Pancreas (tissue), 10 donors: ENCODE measurements around the gene DSCAM. TPM values are rescaled to one million over a fixed set of nuclear protein-coding genes. Genes with fewer than 3 reads are reported as not detected.

ENCODE experiments used
- ATAC-seq, 4 donors: fragments of 200-7000 bp; cut with Tn5 transposase; one replicate each; pipeline versions ENCODE4 v1.8.0 to v1.9.1; 2020; ENCODE audit warnings: mild to moderate bottlenecking in 4 of 4, moderate library complexity in 4 of 4
- DNase-seq, 6 donors: peaks; one replicate each; pipeline ENCODE4 v3.0.0-alpha.2; 2020
- FAIRE-seq: peaks from 2 replicates; lab custom pipeline; 2012; peaks lifted over from hg19 to GRCh38; lab: Jason Lieb, UNC
- H3K27ac ChIP-seq, 4 donors: fragments of 200-600 bp; sonication (generic); 1 replicate in 3 of 4; 2 replicates in 1 of 4; pipeline versions ENCODE4 v1.5.0 to v1.8.0; 2020
- H3K27me3 ChIP-seq, 4 donors: fragments of 200-600 bp; one replicate each; pipeline ENCODE4 v1.8.0; 2021
- H3K36me3 ChIP-seq, 3 donors: fragments of 200-600 bp; sonication (generic) in 1 of 3; one replicate each; pipeline versions ENCODE4 v1.5.0 to v1.8.0; 2020 to 2021
- H3K4me1 ChIP-seq, 3 donors: fragments of 200-600 bp; one replicate each; pipeline ENCODE4 v1.8.0; 2021
- H3K4me3 ChIP-seq, 4 donors: fragments of 200-600 bp; sonication (generic) in 2 of 4; one replicate each; pipeline versions ENCODE4 v1.5.0 to v1.8.0; 2020 to 2021
- H3K9me3 ChIP-seq, 4 donors: fragments of 200-600 bp; one replicate each; pipeline ENCODE4 v1.8.0; 2021
- CTCF ChIP-seq, 4 donors: fragments of 200-600 bp; sonication (generic) in 3 of 4; IDR thresholded peaks; one replicate each; pipeline versions ENCODE4 v1.5.0 to v1.8.0; 2021; ENCODE audit warnings: antibody characterized with exemption in 4 of 4
- WGBS, 2 donors: extraction: QIAGEN DNeasy Blood & Tissue Kit; methylation state at CpG; one replicate each; pipeline ENCODE4 v1.1.7; 2013; 5-methylcytosine and 5-hydroxymethylcytosine counted together
- intact Hi-C, 3 donors: fragments of 100-400 bp; cut with DNase I; formaldehyde crosslinking; loops; one replicate each; pipeline versions ENCODE4 v1.11.1 to v1.14.2; 2022
- polyA plus RNA-seq, 2 donors: library from polyadenylated mRNA; stranded (reverse); fragments of 200-250 nt; gene quantifications; one replicate each; pipeline ENCODE4 v1.2.3, GENCODE V29; 2013
- total RNA-seq, 6 donors: library from RNA; stranded (reverse); fragmentation: NEBNext Ultra II Directional in 4 of 6; extraction: Animal tissue kit (Norgen Biotek cat#: 25700) in 4 of 6; gene quantifications; one replicate each; pipeline versions ENCODE4 v1.2.1 to v1.2.4, GENCODE V29; 2021 to 2023
- donor health status: healthy with polysubstance abuse.
- donor health status: DM: no; HTN: no; CAD: no; lungs with moderate emphysema.
- donor health status: DM: no; HTN: no; CAD: no.
- donor health status: control.
- donor health status: control.
- donor health status: Bipolar disorder and iron deficiency.
- donor health status: DM: yes; HTN: yes; CAD: no.
- donor health status: DM: no; HTN: no; CAD: no.
- donor health status: DM: no; HTN: no; CAD: no.
- donor health status: DM: yes; HTN: yes; CAD: no.

Gene DSCAM
- total and polyA plus RNA-seq, 8 donors, result 0.05 to 0.77 (median 0.14) TPM

DNA sequence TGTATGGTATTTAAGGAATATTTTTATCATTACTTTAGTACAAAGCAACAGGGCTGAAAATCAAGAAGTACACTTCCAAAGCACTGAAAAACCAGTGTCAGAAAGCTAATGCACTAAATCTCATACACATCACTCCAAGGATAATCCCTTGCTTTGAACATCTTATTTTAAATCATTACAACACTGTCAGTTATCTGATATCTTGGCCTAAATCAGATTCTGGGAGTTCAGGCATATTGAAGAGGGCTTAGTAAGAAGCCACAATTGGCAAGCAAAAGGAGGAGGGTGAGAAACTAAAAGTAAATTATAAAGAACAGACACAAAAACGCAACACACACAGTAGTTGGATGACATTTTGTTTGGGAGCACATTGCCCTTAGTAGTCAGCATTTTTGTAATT lies 531.3 kb downstream of the DSCAM start:
- 40 to 49% methylated on average over 1 of the region's 1 CpG for WGBS, 2 donors

DNA sequence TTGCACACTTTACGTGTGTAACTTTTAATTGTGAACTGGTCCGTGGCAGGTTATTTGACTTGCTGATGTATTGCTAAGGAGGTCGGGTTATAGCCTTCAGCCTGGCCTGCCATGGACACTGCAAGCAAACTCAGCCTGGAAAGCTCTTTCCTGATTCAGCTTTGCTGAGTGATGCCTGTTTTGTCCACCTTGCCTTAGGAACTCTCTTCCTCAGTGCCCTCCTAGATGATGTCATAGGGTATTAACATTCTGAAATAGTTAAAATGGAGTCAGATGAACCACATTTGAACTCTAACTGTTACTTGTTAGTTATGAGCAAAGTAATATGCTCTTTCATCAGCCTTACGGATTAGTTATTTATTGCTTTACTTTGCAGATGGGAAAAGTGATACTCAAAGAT lies 533.7 kb downstream of the DSCAM start:
- H3K4me1 ChIP-seq, result no peaks in the 10 kb centered on the region
- WGBS, 2 donors, result 58 to 61% methylated on average over 4 of the region's 4 CpGs
- no peak for DNase-seq
- peaks cover 0 to 11% (median 0%) of the 10 kb centered on the region in 4 donors for H3K27me3 ChIP-seq
- no peak for FAIRE-seq
- H3K36me3 ChIP-seq, result no peaks in the 10 kb centered on the region
- no peak for ATAC-seq
- no peak overlapping the region for H3K27ac ChIP-seq
- H3K9me3 ChIP-seq, result no peaks in the 10 kb centered on the region
- no peak for TF ChIP-seq CTCF (IDR thresholded peaks at IDR 0.05)
- no peak overlapping the region for H3K4me3 ChIP-seq
- intact Hi-C loops, result no loop called here

More for the DNA sequence above, 531.3 kb downstream of the DSCAM start:
- H3K27me3 ChIP-seq, result peaks cover 0 to 11% (median 0%) of the 10 kb centered on the region in 4 donors
- no peak overlapping the region for H3K4me3 ChIP-seq
- ATAC-seq, result no peak
- no peak overlapping the region for H3K27ac ChIP-seq
- no peaks in the 10 kb centered on the region for H3K9me3 ChIP-seq
- no peak for TF ChIP-seq CTCF (IDR thresholded peaks at IDR 0.05)
- DNase-seq, result no peak
- intact Hi-C loops, result no loop called here
- H3K4me1 ChIP-seq, result no peaks in the 10 kb centered on the region
- H3K36me3 ChIP-seq, result no peaks in the 10 kb centered on the region
- no peak for FAIRE-seq

DNA sequence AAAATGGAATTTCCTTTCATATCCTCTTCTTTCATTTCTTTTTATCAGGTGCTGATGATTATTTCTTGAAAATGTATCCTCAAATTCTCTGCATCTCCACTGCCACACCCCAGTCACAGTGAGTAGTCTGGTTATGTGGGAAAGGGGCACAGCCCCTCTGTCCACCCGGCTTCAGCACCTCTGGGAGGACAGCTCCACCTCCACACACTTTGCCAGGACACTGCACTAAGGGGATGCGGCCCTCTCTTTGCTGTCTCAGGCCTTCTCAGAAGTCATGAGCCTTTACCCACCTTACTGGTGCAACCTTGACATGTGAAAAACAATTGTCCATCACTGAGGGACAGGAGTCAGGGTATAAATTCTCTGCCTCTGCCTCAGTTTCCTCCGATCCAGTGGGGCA lies 546.7 kb downstream of the DSCAM start:
- FAIRE-seq (no peak), DNase-seq (no peak), ATAC-seq (no peak)
- no peaks in the 10 kb centered on the region for H3K4me1 ChIP-seq
- no peak overlapping the region for H3K27ac ChIP-seq
- no peaks in the 10 kb centered on the region for H3K9me3 ChIP-seq
- H3K27me3 ChIP-seq, result no peaks in the 10 kb centered on the region
- no peak for TF ChIP-seq CTCF (IDR thresholded peaks at IDR 0.05)
- WGBS, 2 donors, result 45 to 53% methylated on average over 3 of the region's 3 CpGs
- no peaks in the 10 kb centered on the region for H3K36me3 ChIP-seq
- intact Hi-C loops, result no loop called here
- H3K4me3 ChIP-seq, result no peak overlapping the region

- H3K4me1 ChIP-seq, result no peaks in the 10 kb centered on the region
- no peak for TF ChIP-seq CTCF (IDR thresholded peaks at IDR 0.05)
- H3K27me3 ChIP-seq, result no peaks in the 10 kb centered on the region
- H3K9me3 ChIP-seq, result no peaks in the 10 kb centered on the region
- ATAC-seq (no peak), FAIRE-seq (no peak), DNase-seq (no peak)
- no peak overlapping the region for H3K4me3 ChIP-seq
- no peak overlapping the region for H3K27ac ChIP-seq
- no peaks in the 10 kb centered on the region for H3K36me3 ChIP-seq
- intact Hi-C loops, result no loop called here
Measured at GRCh38 chr21:40299451-40299850, 547.5 kb downstream of the DSCAM start.

GRCh38 chr21:40294345-40294744 lies 552.6 kb downstream of the DSCAM start:
- no peaks in the 10 kb centered on the region for H3K9me3 ChIP-seq
- no peak for FAIRE-seq
- no peak for TF ChIP-seq CTCF (IDR thresholded peaks at IDR 0.05)
- DNase-seq, result no peak
- H3K27ac ChIP-seq, result no peak overlapping the region
- no peaks in the 10 kb centered on the region for H3K27me3 ChIP-seq
- no peaks in the 10 kb centered on the region for H3K4me1 ChIP-seq
- intact Hi-C loops, result no loop called here
- WGBS, 2 donors, result 68 to 75% methylated on average over 2 of the region's 2 CpGs
- H3K4me3 ChIP-seq, result no peak overlapping the region
- no peaks in the 10 kb centered on the region for H3K36me3 ChIP-seq
- no peak for ATAC-seq
